IgD-negative memory B cell (primary cell): ENCODE data around the gene NT5M. TPM values are rescaled to one million over a fixed set of nuclear protein-coding genes. Genes with fewer than 3 reads are reported as not detected.
"Not testable (repeated sequence)": the region's sequence is repeated elsewhere in the genome, so short reads cannot be mapped to it uniquely, and the experiment has no call there.

ENCODE experiments used
- H3K27ac Mint-ChIP-seq, 3 donors: one replicate each; pipeline ENCODE4 v1.8.0; 2020 to 2022; ENCODE audit warnings: mild to moderate bottlenecking in 3 of 3, mixed read lengths in 3 of 3, moderate library complexity in 1 of 3
- H3K27me3 Mint-ChIP-seq: one replicate; pipeline ENCODE4 v1.8.0; 2021; ENCODE audit warnings: mixed read lengths
- H3K36me3 Mint-ChIP-seq: one replicate; pipeline ENCODE4 v1.8.0; 2020; ENCODE audit warnings: mild to moderate bottlenecking, mixed read lengths
- H3K4me1 Mint-ChIP-seq, 3 donors: one replicate each; pipeline ENCODE4 v1.8.0; 2020 to 2022; ENCODE audit warnings: mixed read lengths in 3 of 3, mild to moderate bottlenecking in 1 of 3
- H3K4me3 Mint-ChIP-seq, 4 donors: one replicate each; pipeline ENCODE4 v1.8.0; 2020 to 2022; ENCODE audit warnings: mild to moderate bottlenecking in 4 of 4, mixed read lengths in 4 of 4, moderate library complexity in 3 of 4
- H3K9me3 Mint-ChIP-seq, 3 donors: one replicate each; pipeline ENCODE4 v1.8.0; 2020 to 2021; ENCODE audit warnings: mixed read lengths in 3 of 3, mild to moderate bottlenecking in 1 of 3
- polyA plus RNA-seq: library from polyadenylated mRNA; unstranded; fragments of 300-500 nt; fragmentation: Illumina TruSeq; gene quantifications from one replicate; pipeline ENCODE4 v1.2.3, GENCODE V29; 2021

NT5M gene
- polyA plus RNA-seq, 1 donor from 2014 or later, result 2.4 TPM

DNA sequence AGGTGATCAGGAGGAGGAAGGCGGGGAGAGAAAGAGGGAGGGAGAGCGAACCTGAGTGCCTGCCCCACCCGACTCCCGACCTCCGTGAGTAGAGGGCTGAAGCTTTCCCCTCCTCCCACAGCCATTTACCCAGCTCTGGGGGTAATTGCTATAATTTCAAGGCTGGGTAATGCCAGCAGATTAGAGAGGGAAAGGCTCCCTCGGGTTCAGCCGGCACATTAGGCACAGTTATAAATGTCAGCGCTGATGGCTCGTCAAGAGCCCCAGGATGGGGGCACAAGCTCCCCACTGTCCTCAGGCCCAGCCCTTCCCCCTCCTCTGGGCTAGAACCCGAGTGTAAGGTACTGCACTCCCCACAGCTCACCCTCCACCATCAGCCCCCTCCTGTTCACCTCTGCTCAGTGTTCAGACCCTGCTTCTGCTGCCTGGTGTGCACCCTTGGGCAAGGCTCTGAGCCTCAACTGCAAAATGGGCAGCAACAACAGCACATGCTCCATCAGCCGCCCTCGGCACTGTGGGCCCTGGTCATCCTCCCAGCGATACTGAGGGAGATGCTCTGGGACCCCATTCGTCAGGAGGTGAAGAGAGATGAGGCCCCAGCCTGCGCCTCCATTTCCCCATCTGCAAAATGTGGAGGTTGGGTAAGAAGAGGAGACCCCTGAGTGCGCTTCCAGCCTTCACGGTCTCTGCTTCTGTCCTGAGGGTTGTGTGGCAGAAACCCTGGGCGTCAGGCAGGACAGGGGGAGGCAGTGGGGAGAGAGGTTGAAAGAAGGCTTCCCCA is 77.2 kb downstream of the NT5M start:
- H3K4me1 Mint-ChIP-seq, result peaks cover 0 to 2% (median 1%) of the 10 kb centered on the region in 3 donors
- no peaks in the 10 kb centered on the region for H3K36me3 Mint-ChIP-seq
- peaks cover 11% of the 10 kb centered on the region for H3K27me3 Mint-ChIP-seq
- H3K9me3 Mint-ChIP-seq, result no peaks in the 10 kb centered on the region
- no peak overlapping the region for H3K4me3 Mint-ChIP-seq
- no peak overlapping the region for H3K27ac Mint-ChIP-seq

DNA sequence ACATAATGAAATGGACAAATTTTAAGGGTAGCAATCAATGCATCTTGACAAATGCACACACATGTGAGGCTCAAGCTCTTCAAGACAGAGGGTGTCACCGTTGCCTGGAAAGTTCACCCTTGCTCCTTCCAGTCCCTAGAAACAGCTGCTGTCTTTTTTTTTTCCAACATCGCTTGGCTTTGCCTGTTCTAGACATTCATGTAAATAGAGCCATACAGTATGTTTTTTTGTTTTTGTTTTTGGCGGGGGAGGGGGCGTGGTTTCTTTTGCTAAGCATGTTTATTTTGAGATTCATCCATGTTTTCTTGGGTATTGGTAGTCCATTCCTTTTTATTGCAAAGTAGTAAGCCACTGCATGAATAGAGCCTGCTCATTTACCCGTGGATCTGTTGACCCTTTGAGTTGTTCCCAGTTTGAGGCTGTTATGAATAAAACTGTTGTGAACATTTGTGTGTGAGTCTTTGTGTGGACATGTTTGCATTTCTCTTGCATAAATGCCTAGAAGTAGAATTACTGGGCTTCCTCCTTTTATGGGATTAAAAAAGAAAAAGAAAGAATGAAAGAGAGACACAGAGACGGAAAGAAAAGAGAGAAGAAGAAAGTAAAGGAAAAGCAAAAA is 78.4 kb downstream of the NT5M start:
- Mint-ChIP-seq H3K4me1 (peaks cover 0 to 2% (median 1%) of the 10 kb centered on the region in 3 donors), H3K27me3 (peaks cover 14% of the 10 kb centered on the region), H3K36me3 (no peaks in the 10 kb centered on the region), H3K9me3 (no peaks in the 10 kb centered on the region), H3K4me3 (no peak overlapping the region), H3K27ac (no peak overlapping the region)

DNA sequence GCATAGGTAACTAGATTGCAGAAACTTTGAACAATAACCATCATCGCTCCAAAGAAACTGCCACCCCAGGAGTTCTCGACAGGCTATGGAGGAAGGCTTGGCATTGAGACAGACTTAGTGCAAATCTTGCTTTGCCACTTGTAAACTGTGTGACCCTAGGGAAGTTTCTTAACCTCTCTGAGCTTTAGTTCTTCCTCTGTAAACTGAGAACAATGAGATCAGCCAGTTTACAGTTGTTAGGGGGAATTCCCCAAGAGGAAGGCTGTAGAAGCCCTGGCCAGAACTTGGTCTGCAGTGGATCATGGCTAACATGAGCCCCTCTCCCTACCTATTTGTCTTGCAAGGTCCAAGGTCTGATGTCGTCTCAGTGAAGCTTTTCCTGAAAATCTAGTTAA is 78.9 kb downstream of the NT5M start:
- H3K36me3 Mint-ChIP-seq, result no peaks in the 10 kb centered on the region
- peaks cover 14% of the 10 kb centered on the region for H3K27me3 Mint-ChIP-seq
- no peak overlapping the region for H3K4me3 Mint-ChIP-seq
- no peaks in the 10 kb centered on the region for H3K9me3 Mint-ChIP-seq
- H3K27ac Mint-ChIP-seq, result peak overlapping the region in 1 of 3 donors; percentile 45
- H3K4me1 Mint-ChIP-seq, result peaks cover 0 to 2% (median 1%) of the 10 kb centered on the region in 3 donors

DNA sequence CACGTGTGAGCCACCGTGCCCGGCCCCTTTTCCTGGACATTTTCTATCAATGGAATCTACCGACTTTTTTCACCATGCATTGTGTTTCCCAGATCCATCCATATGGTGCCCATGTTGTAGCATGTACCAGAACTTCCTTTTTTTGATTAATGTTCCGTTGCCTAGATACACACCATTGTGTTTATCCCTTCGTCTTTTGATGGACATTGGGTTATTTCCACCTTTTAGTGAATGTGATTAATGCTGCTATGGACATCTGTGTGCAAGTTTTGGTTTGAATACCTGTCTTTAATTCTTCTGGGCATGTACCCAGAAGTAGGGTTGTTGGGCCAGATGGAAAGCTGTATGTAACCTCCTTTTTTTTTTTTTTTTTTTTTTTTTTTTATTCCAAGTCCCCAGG is 79.8 kb downstream of the NT5M start:
- no peaks in the 10 kb centered on the region for H3K9me3 Mint-ChIP-seq
- peaks cover 0 to 2% (median 1%) of the 10 kb centered on the region in 3 donors for H3K4me1 Mint-ChIP-seq
- H3K36me3 Mint-ChIP-seq, result no peaks in the 10 kb centered on the region
- H3K27ac Mint-ChIP-seq, result no peak overlapping the region
- no peak overlapping the region for H3K4me3 Mint-ChIP-seq
- H3K27me3 Mint-ChIP-seq, result peaks cover 14% of the 10 kb centered on the region

DNA sequence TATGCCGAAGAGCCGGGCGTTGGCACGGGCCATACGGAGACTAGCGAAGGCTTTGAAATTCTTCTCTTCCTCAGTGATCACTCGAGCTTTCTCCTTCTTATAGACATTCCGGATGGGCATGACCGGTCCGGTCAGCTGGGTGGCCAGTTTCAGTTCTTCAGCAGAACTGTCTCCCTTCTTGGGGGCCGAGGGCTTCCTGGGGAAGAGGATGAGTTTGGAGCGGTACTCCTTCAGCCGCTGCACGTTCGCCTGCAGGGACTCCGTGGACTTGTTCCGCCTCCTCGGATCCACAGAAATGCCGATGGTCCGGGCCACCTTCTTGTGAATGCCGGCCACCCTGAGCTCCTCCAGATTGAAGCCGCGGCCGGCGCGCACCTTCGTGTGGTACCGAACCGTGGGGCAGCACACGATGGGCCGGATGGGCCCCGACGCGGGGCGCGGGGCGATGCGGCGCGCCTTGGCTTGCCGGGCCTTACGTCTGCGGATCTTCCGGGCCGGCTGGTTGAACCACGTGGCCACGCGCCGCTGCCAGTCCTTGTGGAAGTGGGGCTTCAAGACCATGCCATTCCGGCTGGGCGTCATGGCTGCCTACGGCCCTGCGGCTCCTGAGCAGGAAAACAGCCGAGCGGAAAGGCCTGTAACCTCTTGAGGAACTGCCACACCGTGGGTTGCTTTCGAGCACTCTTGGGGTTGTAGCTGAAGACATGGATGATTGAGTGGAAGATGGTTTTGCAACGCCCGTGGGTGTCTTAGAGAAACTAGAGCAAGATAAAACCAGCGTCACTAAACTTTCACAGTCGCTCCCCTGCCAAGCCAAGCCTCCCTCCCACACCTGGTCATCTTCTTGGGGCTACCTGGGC is 80.5 kb downstream of the NT5M start:
- H3K9me3 Mint-ChIP-seq, H3K4me3 Mint-ChIP-seq, H3K4me1 Mint-ChIP-seq, H3K36me3 Mint-ChIP-seq, H3K27ac Mint-ChIP-seq: not testable (repeated sequence)
- H3K27me3 Mint-ChIP-seq, result peaks cover 14% of the 10 kb centered on the region

DNA sequence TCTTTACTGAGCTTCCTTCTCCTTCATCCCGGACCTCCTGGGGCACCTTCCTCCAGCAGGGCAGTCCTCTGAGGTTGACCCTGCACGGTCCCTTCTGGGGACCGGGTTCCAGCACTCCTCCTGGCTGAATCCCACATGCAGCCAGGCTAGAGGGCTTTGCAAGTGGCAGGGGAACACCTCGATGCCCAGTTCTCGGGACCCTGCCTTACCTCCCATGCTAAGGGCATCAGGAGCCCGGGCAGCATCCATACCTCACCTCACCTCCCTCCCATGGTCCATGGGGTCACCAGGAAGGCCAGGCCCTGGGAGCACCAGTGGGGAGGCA is 81.1 kb downstream of the NT5M start:
- Mint-ChIP-seq H3K4me3 (no peak overlapping the region), H3K27ac (no peak overlapping the region), H3K36me3 (no peaks in the 10 kb centered on the region), H3K4me1 (peaks cover 0 to 2% (median 1%) of the 10 kb centered on the region in 3 donors), H3K27me3 (peaks cover 14% of the 10 kb centered on the region), H3K9me3 (no peaks in the 10 kb centered on the region)

DNA sequence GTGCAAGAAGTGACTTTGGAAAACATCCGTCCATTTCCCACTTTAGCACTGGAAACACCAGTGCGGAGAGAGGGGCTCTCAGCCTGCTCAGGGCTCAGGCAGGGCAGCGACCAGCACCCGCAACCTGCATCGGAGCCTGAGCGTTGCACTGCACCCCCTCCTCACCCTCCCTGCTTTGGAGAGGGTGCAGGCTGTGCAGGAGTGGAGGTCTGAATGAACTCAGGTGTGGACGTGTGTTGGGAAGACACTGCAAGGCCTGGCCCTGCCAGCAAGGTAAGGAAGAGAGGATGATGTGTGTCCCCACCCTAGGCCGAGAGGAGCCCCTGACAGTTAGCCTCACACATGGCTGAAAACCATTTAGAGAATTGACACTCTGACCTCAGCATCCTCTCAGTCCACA is 81.8 kb downstream of the NT5M start:
- no peak overlapping the region for H3K27ac Mint-ChIP-seq
- peaks cover 0 to 3% (median 2%) of the 10 kb centered on the region in 3 donors for H3K4me1 Mint-ChIP-seq

DNA sequence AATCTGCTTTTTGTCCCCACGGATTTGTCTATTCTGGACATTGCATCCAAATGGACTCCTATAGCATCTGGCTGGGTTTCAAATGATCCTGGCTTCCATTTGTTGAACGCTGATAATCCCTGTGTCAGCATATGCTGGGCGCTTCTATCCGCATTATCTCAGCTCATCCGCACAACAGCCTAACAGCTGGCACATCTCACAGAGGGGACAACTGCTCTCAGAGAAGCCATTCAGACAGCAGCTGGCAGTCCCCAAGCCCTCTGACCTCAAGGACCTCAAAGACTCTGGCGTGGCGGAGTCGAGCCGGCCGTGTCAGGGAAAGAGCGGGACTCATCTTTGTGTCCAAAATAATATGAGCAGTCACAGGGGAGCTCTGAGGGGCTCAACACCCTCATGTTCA is 82.3 kb downstream of the NT5M start:
- H3K4me1 Mint-ChIP-seq, result peaks cover 0 to 3% (median 2%) of the 10 kb centered on the region in 3 donors
- H3K9me3 Mint-ChIP-seq, result peaks cover 0 to 2% (median 0%) of the 10 kb centered on the region in 3 donors
- no peaks in the 10 kb centered on the region for H3K36me3 Mint-ChIP-seq
- peaks cover 13% of the 10 kb centered on the region for H3K27me3 Mint-ChIP-seq
- H3K4me3 Mint-ChIP-seq, result no peak overlapping the region
- H3K27ac Mint-ChIP-seq, result no peak overlapping the region

More for the DNA sequence above, 81.8 kb downstream of the NT5M start:
- Mint-ChIP-seq H3K27me3 (peaks cover 13% of the 10 kb centered on the region), H3K4me3 (no peak overlapping the region), H3K36me3 (no peaks in the 10 kb centered on the region), H3K9me3 (peaks cover 0 to 2% (median 0%) of the 10 kb centered on the region in 3 donors)

DNA sequence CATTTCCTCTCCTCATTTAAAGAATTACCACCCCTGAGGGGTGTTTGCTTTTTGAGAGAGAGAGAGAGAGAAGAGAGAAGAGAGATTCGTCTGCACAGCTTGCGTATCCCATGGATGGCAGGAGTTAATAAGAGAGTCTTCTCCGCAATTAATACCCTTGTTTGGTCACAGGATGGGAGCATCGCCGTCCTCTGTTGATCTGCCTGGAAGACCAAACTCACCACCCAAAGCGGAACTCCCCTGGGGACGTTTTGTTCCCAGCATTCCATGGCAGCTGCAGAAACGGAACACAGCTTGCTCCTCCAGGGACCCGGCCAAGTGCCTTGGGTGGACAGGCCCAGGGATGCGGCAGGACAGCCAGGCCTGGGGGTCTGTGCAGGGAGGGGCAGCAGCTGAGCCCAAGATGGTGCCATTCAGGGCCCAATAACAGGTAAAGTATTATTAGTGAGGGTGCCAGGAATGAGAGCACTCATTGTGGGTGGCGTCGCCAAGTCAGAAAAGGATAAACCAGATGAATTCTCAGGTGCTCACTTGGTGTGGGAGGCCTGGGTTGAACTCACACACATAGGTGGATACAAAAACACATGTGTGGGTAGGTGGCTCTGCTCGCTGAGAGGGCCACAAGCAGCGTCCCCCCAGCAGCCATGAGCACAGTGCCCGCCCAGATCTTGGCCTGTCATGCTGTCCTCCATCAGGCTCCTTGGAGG is 83.1 kb downstream of the NT5M start:
- Mint-ChIP-seq H3K27me3 (peaks cover 13% of the 10 kb centered on the region), H3K4me3 (no peak overlapping the region), H3K9me3 (peaks cover 0 to 2% (median under 1%) of the 10 kb centered on the region in 3 donors), H3K27ac (no peak overlapping the region), H3K4me1 (peaks cover 0 to 3% (median 2%) of the 10 kb centered on the region in 3 donors), H3K36me3 (no peaks in the 10 kb centered on the region)

DNA sequence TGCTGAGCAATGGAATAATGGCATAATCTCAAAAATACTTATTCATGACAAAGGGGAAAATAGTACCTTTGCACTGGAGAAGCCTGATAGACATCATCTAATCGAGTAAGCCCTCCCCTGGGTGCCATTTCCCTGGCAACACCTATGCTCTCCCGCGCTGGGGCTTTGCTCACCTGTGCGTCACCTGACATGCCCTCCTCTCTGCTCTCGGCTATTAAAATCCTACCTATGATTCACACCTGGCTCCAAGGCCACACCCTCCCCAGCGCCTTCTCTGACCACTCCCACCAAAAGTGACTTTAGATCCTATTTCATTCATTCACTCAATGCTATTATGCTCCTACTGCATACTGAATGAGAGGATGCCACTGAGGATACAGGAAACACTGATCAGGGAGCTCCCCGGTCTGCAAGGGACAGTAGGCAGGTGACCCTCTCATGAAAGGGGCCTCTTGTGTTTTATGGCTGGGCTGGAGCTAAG is 83.9 kb downstream of the NT5M start:
- Mint-ChIP-seq H3K27ac (peak overlapping the region in 1 of 3 donors; percentile 90), H3K9me3 (peaks cover 0 to 4% (median 2%) of the 10 kb centered on the region in 3 donors), H3K4me3 (no peak overlapping the region), H3K27me3 (peaks cover 10% of the 10 kb centered on the region), H3K4me1 (peaks cover 2 to 10% (median 5%) of the 10 kb centered on the region in 3 donors), H3K36me3 (no peaks in the 10 kb centered on the region)

DNA sequence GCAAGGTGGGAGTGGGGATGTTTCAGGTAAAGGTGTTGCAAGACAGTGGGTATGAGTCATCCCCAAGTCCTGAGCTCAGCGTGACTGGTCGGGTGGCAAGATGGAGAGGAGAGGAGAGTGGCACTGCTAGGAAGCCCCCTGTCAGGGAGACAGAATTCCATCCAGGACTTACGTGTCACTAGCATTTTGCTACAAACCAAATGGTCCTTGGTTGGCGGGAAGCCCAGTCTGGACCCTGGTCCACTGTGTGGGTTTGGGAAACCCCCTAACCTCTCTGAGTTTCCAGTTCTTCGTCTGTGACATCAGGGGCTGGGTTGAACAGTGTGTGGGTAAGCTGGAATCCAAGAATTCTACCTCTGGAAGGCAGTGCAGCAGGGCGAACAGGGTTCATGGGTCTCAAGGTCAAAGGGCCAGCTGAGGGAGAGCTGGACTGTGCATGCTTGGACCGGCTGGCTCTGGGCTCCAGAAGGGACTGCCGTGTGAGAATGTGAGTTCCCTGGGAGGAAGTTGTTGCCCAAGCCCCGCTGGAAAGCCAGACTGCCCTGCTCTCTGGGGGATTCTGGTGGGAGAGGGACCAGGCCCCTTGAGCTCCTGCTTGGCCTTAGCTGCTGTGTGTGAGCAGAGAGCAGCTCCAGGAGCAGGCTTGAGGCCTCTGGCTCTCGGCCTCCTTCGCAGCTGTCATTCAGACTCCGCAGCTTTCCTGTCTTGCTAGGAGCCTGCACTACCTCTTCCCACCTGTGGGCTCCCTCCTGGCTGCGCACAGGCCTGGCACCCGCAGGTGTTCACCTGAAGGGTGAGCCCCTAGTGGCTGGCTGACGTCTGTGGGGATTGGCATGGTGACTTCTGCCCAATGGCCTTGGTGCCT is 84.6 kb downstream of the NT5M start:
- Mint-ChIP-seq H3K27ac (peak overlapping the region in 1 of 3 donors; percentile 90), H3K9me3 (peaks cover 0 to 4% (median 2%) of the 10 kb centered on the region in 3 donors), H3K36me3 (no peaks in the 10 kb centered on the region), H3K4me1 (peaks cover 0 to 10% (median 7%) of the 10 kb centered on the region in 3 donors), H3K4me3 (no peak overlapping the region), H3K27me3 (peaks cover 10% of the 10 kb centered on the region)

DNA sequence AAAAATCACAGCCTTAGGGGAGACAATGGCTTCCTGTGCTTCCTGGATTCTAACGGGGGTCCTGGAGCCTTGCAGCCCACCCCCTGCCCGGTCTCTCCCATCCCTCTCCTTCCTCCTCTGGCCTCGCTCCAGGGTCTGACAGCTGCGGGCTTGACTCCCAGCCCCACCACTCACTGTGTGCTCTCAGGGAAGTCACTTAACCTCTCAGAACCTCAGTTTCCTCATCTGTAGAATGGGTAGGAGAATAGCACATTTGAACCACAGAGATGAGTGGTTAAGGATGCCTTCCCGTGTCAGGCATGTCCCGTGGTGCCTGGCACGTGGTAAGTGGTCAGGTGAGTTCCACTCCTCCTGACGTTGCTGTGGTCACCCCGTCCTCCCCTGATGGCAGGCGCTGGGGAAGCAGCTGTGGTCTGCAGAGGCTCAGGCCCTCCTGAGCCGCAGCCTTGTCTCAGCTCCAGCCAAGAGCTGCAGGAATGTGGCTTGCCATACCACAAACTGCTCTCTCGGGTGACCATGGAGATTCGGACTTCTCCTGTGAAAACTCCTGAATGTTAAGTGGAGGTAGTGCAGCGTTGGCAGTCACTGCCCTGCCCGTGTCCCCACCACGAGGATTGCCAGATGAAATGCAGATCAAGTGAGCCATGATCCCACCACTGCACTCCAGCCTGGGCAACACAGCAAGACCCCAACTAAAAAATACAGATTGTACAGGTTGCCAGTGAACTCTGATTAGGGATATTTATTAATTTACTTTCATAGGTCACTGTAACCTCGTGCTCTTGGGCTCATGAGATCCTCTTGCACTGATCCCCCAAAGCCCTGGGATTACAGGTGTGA is 85.7 kb downstream of the NT5M start:
- Mint-ChIP-seq H3K4me3 (no peak overlapping the region), H3K27me3 (peaks cover 9% of the 10 kb centered on the region), H3K9me3 (peaks cover 0 to 4% (median 2%) of the 10 kb centered on the region in 3 donors), H3K27ac (no peak overlapping the region), H3K4me1 (peaks cover 0 to 9% (median 7%) of the 10 kb centered on the region in 3 donors), H3K36me3 (no peaks in the 10 kb centered on the region)
